ENCODE results near the gene TOR1AIP2. TPM values are rescaled to one million over a fixed set of nuclear protein-coding genes. Genes with fewer than 3 reads are reported as not detected.

The TOR1AIP2 gene
- total RNA-seq, 2 experiments from 2014 or later: 71.6 to 72.7 TPM

DNA sequence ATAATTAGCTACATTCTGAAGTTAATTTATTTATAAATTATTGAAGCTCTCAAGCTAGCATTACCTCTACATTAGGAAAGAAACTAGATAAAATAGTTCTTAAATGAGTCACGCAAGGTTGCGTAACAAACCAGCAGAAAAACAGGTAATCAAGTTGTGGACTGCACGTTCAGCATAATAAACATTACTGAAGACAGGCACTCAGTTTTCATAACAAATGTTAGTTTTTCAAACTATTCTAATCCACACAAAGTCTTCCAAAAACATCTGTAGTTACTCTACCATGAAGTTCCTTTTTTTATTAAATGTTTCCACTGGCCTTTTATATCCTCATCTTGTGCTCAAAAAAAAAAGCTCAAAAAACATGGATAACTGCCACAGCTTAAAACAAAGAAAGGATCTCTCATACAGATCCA, 1.3 kb downstream of the TOR1AIP2 start:
- Histone ChIP-seq H3K36me3 (ENCODE audit: insufficient read depth, low read length) (peaks cover 20% of the 10 kb centered on the region), H3K4me1 (ENCODE audit: insufficient read depth, low read length) (peaks cover 12% of the 10 kb centered on the region), H3K27me3 (ENCODE audit: control insufficient read depth in 1 of 2, insufficient read depth in 2 of 2, low read length in 2 of 2) (no peaks in the 10 kb centered on the region), H3K27ac (ENCODE audit: low read depth in 1 of 2, low read length in 2 of 2) (no peak overlapping the region), H3K9me3 (ENCODE audit: control insufficient read depth in 1 of 2, insufficient read depth in 1 of 2, low read length in 2 of 2) (no peaks in the 10 kb centered on the region), H3K4me3 (ENCODE audit: low read length) (no peak overlapping the region)
- Mint-ChIP-seq H3K4me1 (ENCODE audit: low read depth) (peaks cover 59% of the 10 kb centered on the region), H3K4me3 (peak overlapping the region; percentile 88), H3K36me3 (ENCODE audit: low read depth) (peaks cover 45% of the 10 kb centered on the region), H3K27me3 (no peaks in the 10 kb centered on the region), H3K27ac (peak overlapping the region; percentile 84), H3K9me3 (no peaks in the 10 kb centered on the region)
- TF ChIP-seq, protein P1, sequence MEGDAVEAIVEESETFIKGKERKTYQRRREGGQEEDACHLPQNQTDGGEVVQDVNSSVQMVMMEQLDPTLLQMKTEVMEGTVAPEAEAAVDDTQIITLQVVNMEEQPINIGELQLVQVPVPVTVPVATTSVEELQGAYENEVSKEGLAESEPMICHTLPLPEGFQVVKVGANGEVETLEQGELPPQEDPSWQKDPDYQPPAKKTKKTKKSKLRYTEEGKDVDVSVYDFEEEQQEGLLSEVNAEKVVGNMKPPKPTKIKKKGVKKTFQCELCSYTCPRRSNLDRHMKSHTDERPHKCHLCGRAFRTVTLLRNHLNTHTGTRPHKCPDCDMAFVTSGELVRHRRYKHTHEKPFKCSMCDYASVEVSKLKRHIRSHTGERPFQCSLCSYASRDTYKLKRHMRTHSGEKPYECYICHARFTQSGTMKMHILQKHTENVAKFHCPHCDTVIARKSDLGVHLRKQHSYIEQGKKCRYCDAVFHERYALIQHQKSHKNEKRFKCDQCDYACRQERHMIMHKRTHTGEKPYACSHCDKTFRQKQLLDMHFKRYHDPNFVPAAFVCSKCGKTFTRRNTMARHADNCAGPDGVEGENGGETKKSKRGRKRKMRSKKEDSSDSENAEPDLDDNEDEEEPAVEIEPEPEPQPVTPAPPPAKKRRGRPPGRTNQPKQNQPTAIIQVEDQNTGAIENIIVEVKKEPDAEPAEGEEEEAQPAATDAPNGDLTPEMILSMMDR (IDR thresholded peaks at IDR 0.05): no peak
- POLR2A ChIA-PET: no interaction called here
- CTCF ChIA-PET: interaction anchor here (3.2 kb wide), 1 partner anchor 9 kb away, joined by 13 read pairs; no protein-coding TSS in a partner anchor
- intact Hi-C loops (cut with DNase I, micrococcal nuclease): loop anchor here (10.0 kb wide), 5 partner anchors 62 to 1148 kb away; partner anchors contain the start of genes ACBD6 (in 1 of the 2), SOAT1 (in 1 of the 2), STX6 (in 1 of the 2) and XPR1 (in 1 of the 2)
- ATAC-seq (ENCODE audit: poor library complexity): no peak
- DNase-seq: peak in 2 of 14 experiments; percentile 17 to 23

DNA sequence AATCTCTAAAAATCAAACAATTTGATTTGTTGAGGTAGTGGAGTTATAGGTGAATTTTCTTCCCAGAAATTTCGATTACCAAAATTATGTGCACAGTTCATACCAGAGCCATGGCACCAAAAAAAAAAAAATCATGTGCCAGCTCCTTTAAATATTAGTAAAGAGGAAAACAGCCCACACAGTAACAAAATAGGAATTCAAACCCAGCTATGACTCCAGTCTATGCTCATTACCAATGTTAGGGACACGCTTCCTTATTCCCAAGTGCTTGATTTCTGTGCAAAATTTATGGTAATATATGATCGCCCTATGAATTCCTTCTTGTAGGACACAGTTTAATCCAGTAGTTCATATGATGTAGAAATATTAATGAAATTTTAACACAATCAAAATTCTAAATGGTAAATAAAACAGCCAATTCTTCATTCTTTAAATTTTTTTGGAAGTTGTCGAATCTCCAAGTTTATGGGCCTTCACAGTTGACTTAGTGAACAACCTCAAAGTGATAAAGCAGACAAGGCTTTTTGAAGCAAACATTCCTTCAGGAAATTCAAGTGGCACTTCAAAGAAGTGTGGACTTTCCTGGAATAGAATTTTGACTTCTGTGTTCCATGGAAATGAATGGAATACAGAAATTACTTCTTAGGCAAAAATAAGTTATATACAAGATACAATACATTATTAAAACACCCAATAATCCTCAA, 1.9 kb downstream of the TOR1AIP2 start:
- TF ChIP-seq, protein P1 (IDR thresholded peaks at IDR 0.05): no peak
- H3K9me3 ChIP-seq (ENCODE audit: control insufficient read depth in 1 of 2, insufficient read depth in 1 of 2, low read length in 2 of 2): no peaks in the 10 kb centered on the region
- Mint-ChIP-seq H3K36me3 (ENCODE audit: low read depth) (peaks cover 45% of the 10 kb centered on the region), H3K27ac (no peak overlapping the region), H3K9me3 (no peaks in the 10 kb centered on the region), H3K4me3 (peak overlapping the region; percentile 48), H3K27me3 (no peaks in the 10 kb centered on the region), H3K4me1 (ENCODE audit: low read depth) (peaks cover 63% of the 10 kb centered on the region)
- ATAC-seq (ENCODE audit: poor library complexity) (no peak), DNase-seq (no peak)
- no peak overlapping the region for H3K4me3 ChIP-seq (ENCODE audit: low read length)
- H3K36me3 ChIP-seq (ENCODE audit: insufficient read depth, low read length): peaks cover 24% of the 10 kb centered on the region
- CTCF ChIA-PET: interaction anchor here (3.2 kb wide), 1 partner anchor 8 kb away, joined by 13 read pairs; no protein-coding TSS in a partner anchor
- H3K27ac ChIP-seq (ENCODE audit: low read depth in 1 of 2, low read length in 2 of 2): no peak overlapping the region
- no peaks in the 10 kb centered on the region for H3K27me3 ChIP-seq (ENCODE audit: control insufficient read depth in 1 of 2, insufficient read depth in 2 of 2, low read length in 2 of 2)
- intact Hi-C loops (cut with DNase I, micrococcal nuclease): loop anchor here (10.0 kb wide), 5 partner anchors 61 to 1149 kb away; partner anchors contain the start of genes ACBD6 (in 1 of the 2), SOAT1 (in 1 of the 2), STX6 (in 1 of the 2) and XPR1 (in 1 of the 2)
- peaks cover 12% of the 10 kb centered on the region for H3K4me1 ChIP-seq (ENCODE audit: insufficient read depth, low read length)
- POLR2A ChIA-PET: interaction anchor here (1.2 kb wide), 1 partner anchor 78 kb away, joined by 6 read pairs; the partner anchor contains the start of gene CEP350

DNA sequence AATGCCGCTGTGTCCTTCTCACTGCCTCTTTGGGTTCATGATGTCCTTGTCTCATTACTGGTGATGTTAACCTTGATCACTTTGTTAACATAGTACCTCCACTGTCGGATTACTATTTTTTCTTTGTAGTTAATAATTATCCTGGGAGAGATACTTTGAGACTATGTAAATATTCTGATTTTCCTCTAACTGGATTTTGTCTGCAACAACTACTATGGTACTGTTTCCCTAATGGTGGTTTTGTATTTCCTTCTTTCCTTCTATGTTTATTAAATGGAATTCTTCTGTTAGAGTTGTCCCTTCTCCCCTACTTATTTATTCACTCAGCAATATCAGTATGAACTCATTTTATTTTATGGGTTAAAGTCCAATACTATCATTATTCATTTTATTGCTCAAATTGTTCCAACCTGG, 4.2 kb downstream of the TOR1AIP2 start:
- Histone ChIP-seq H3K27ac (ENCODE audit: low read depth in 1 of 2, low read length in 2 of 2) (no peak overlapping the region), H3K4me1 (ENCODE audit: insufficient read depth, low read length) (peaks cover 12% of the 10 kb centered on the region), H3K4me3 (ENCODE audit: low read length) (no peak overlapping the region), H3K9me3 (ENCODE audit: control insufficient read depth in 1 of 2, insufficient read depth in 1 of 2, low read length in 2 of 2) (no peaks in the 10 kb centered on the region), H3K27me3 (ENCODE audit: control insufficient read depth in 1 of 2, insufficient read depth in 2 of 2, low read length in 2 of 2) (no peaks in the 10 kb centered on the region), H3K36me3 (ENCODE audit: insufficient read depth, low read length) (peaks cover 35% of the 10 kb centered on the region)
- intact Hi-C loops (cut with DNase I, micrococcal nuclease): loop anchor here (10.0 kb wide), 5 partner anchors 59 to 1151 kb away; partner anchors contain the start of genes ACBD6 (in 1 of the 2), SOAT1 (in 1 of the 2), STX6 (in 1 of the 2) and XPR1 (in 1 of the 2)
- Mint-ChIP-seq H3K27ac (no peak overlapping the region), H3K4me1 (ENCODE audit: low read depth) (peaks cover 67% of the 10 kb centered on the region), H3K36me3 (ENCODE audit: low read depth) (peaks cover 53% of the 10 kb centered on the region), H3K9me3 (no peaks in the 10 kb centered on the region), H3K27me3 (no peaks in the 10 kb centered on the region), H3K4me3 (no peak overlapping the region)
- ChIA-PET CTCF (no interaction called here), POLR2A (interaction anchor here (1.1 to 1.5 kb wide), 2 partner anchors 9 to 60 kb away, joined by 3 to 4 read pairs; partner anchors contain the start of gene TOR1AIP1)
- ATAC-seq (ENCODE audit: poor library complexity) (no peak), DNase-seq (no peak)
- TF ChIP-seq, protein P1 (IDR thresholded peaks at IDR 0.05): no peak

Data from CD4-positive, alpha-beta T cell (primary cell).